ENCODE data around the gene CYBA. TPM values are rescaled to one million over a fixed set of nuclear protein-coding genes. Genes with fewer than 3 reads are reported as not detected.

Gene CYBA
- total RNA-seq, 2 donors from 2014 or later, result 188 to 220 TPM

GRCh38 chr16:88596483-88596882 lies 54.4 kb downstream of the CYBA start:
- no peaks in the 10 kb centered on the region for H3K9me3 ChIP-seq (ENCODE audit: control insufficient read depth, low read length)
- H3K4me1 ChIP-seq (ENCODE audit: control insufficient read depth, insufficient read depth, low read length), result no peaks in the 10 kb centered on the region
- no peaks in the 10 kb centered on the region for H3K9me3 Mint-ChIP-seq
- no peak for TF ChIP-seq CTCF (conservative IDR thresholded peaks at IDR 0.05)
- H3K4me3 ChIP-seq (ENCODE audit: low read length), result no peak overlapping the region
- peaks cover 76% of the 10 kb centered on the region for H3K36me3 ChIP-seq (ENCODE audit: control insufficient read depth, insufficient read depth, low read length)
- no peak overlapping the region for H3K9ac ChIP-seq (ENCODE audit: extremely low read depth, low read length, poor library complexity, severe bottlenecking)
- H3K27ac ChIP-seq (ENCODE audit: low read depth, low read length), result no peak overlapping the region
- no peak overlapping the region for H3K27ac Mint-ChIP-seq
- H3K4me3 Mint-ChIP-seq, result no peak overlapping the region
- no peaks in the 10 kb centered on the region for H3K27me3 Mint-ChIP-seq (ENCODE audit: insufficient read depth)
- no peak for DNase-seq
- WGBS, 2 experiments (ENCODE audit: insufficient coverage in 1 of 2, insufficient read length in 1 of 2), result 92 to 93% methylated on average over 3 of the region's 3 CpGs
- H3K27me3 ChIP-seq (ENCODE audit: control insufficient read depth, insufficient read depth, low read length, poor library complexity, severe bottlenecking), result no peaks in the 10 kb centered on the region
- H3K36me3 Mint-ChIP-seq (ENCODE audit: low read depth), result peaks cover 67% of the 10 kb centered on the region
- H3K4me1 Mint-ChIP-seq, result no peaks in the 10 kb centered on the region

GRCh38 chr16:88595921-88596320 lies 54.9 kb downstream of the CYBA start:
- whole genome bisulfite sequencing, 2 experiments (ENCODE audit: insufficient coverage in 1 of 2, insufficient read length in 1 of 2), result 86 to 95% methylated on average over 4 to 10 of the region's 10 CpGs
- peaks cover 72% of the 10 kb centered on the region for H3K36me3 ChIP-seq (ENCODE audit: control insufficient read depth, insufficient read depth, low read length)
- Mint-ChIP-seq H3K4me3 (no peak overlapping the region), H3K4me1 (no peaks in the 10 kb centered on the region), H3K27ac (no peak overlapping the region), H3K9me3 (no peaks in the 10 kb centered on the region), H3K27me3 (ENCODE audit: insufficient read depth) (no peaks in the 10 kb centered on the region), H3K36me3 (ENCODE audit: low read depth) (peaks cover 64% of the 10 kb centered on the region)
- no peaks in the 10 kb centered on the region for H3K4me1 ChIP-seq (ENCODE audit: control insufficient read depth, insufficient read depth, low read length)
- H3K27me3 ChIP-seq (ENCODE audit: control insufficient read depth, insufficient read depth, low read length, poor library complexity, severe bottlenecking), result no peaks in the 10 kb centered on the region
- no peak for DNase-seq
- H3K9ac ChIP-seq (ENCODE audit: extremely low read depth, low read length, poor library complexity, severe bottlenecking), result no peak overlapping the region
- H3K4me3 ChIP-seq (ENCODE audit: low read length), result no peak overlapping the region
- TF ChIP-seq CTCF (conservative IDR thresholded peaks at IDR 0.05), result no peak
- H3K27ac ChIP-seq (ENCODE audit: low read depth, low read length), result no peak overlapping the region
- no peaks in the 10 kb centered on the region for H3K9me3 ChIP-seq (ENCODE audit: control insufficient read depth, low read length)

- WGBS, 2 experiments (ENCODE audit: insufficient coverage in 1 of 2, insufficient read length in 1 of 2), result 92 to 98% methylated on average over 6 of the region's 6 CpGs
- no peaks in the 10 kb centered on the region for H3K9me3 ChIP-seq (ENCODE audit: control insufficient read depth, low read length)
- H3K4me1 ChIP-seq (ENCODE audit: control insufficient read depth, insufficient read depth, low read length), result no peaks in the 10 kb centered on the region
Observed at GRCh38 chr16:88595101-88595500, 55.8 kb downstream of the CYBA start.

More at GRCh38 chr16:88595101-88595500, 55.8 kb downstream of the CYBA start:
- Histone ChIP-seq H3K9ac (ENCODE audit: extremely low read depth, low read length, poor library complexity, severe bottlenecking) (no peak overlapping the region), H3K4me3 (ENCODE audit: low read length) (no peak overlapping the region), H3K27ac (ENCODE audit: low read depth, low read length) (no peak overlapping the region), H3K27me3 (ENCODE audit: control insufficient read depth, insufficient read depth, low read length, poor library complexity, severe bottlenecking) (no peaks in the 10 kb centered on the region), H3K36me3 (ENCODE audit: control insufficient read depth, insufficient read depth, low read length) (peaks cover 68% of the 10 kb centered on the region)
- Mint-ChIP-seq H3K4me1 (no peaks in the 10 kb centered on the region), H3K27ac (peak overlapping the region; percentile 19), H3K9me3 (no peaks in the 10 kb centered on the region), H3K27me3 (ENCODE audit: insufficient read depth) (no peaks in the 10 kb centered on the region), H3K36me3 (ENCODE audit: low read depth) (peaks cover 64% of the 10 kb centered on the region), H3K4me3 (no peak overlapping the region)
- DNase-seq, result no peak
- TF ChIP-seq CTCF (conservative IDR thresholded peaks at IDR 0.05), result no peak
